Stimulated activated effector memory CD8-positive, alpha-beta T cell treated with anti-CD3 and anti-CD28 coated beads, Interleukin-12 subunit alpha, Interleukin-12 subunit beta, amount 100 ng/mL, for 72 hours (primary cell): ENCODE measurements around the gene SCYGR6.
"Not testable (repeated sequence)": the region's sequence is repeated elsewhere in the genome, so short reads cannot be mapped to it uniquely, and the experiment has no call there.

Experiments
- ATAC-seq: fragments of 150-1000 bp; cut with Tn5 transposase; 2 replicates; pipeline ENCODE4 v1.10.0; 2021
- DNase-seq, 2 donors: peaks; one replicate each; pipeline ENCODE4 v3.0.0; 2021 to 2022; ENCODE audit warnings: low spot score in 2 of 2
- H3K27ac Mint-ChIP-seq: one replicate; pipeline ENCODE4 v1.8.0; 2022; ENCODE audit warnings: mild to moderate bottlenecking, mixed read lengths
- H3K36me3 Mint-ChIP-seq: one replicate; pipeline ENCODE4 v1.8.0; 2022; ENCODE audit warnings: mild to moderate bottlenecking, mixed read lengths
- H3K4me1 Mint-ChIP-seq: one replicate; pipeline ENCODE4 v1.8.0; 2022; ENCODE audit warnings: mixed read lengths
- H3K4me3 Mint-ChIP-seq: one replicate; pipeline ENCODE4 v1.8.0; 2022; ENCODE audit warnings: mild to moderate bottlenecking, mixed read lengths
- H3K9me3 Mint-ChIP-seq: one replicate; pipeline ENCODE4 v1.8.0; 2022; ENCODE audit warnings: mixed read lengths

The SCYGR6 gene

DNA sequence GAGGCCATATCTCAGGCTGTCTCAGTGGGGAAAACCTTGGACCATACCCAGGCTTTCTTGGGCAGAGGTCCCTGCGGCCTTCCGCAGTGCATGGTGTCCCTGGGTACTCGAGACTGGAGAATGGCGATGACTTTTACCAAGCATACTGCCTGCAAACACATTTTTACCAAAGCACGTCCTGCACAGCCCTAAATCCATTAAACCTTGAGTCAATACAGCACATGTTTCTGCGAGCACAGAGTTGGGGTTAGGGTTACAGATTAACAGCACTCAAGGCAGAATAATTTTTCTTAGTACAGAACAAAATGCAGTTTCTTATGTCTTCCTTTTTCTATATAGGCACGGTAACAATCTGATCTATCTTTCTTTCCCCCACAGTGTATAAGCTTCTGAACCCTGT, 1.7 kb downstream of the SCYGR6 start:
- ATAC-seq, H3K36me3 Mint-ChIP-seq, H3K27ac Mint-ChIP-seq, H3K4me3 Mint-ChIP-seq, H3K4me1 Mint-ChIP-seq, DNase-seq, H3K9me3 Mint-ChIP-seq: not testable (repeated sequence)

DNA sequence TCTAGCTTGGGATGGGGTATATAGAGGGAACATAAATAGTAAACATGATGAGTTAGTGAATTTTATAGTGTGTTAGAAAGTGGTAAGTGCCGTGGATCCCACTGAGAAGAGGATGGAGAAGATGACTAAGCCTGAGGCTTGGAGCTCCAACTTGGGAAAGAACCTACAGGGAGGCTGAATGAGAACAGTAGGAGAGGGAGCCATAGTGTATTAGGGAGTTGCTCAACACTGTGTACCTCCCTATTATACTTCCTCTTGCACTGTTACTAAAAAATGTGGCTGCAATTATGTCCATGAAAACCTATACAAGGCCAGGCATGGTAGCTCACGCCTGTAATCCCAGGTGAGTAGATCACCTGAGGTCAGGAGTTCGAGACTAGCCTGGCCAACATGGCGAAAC, 3.9 kb downstream of the SCYGR6 start:
- Mint-ChIP-seq H3K4me3 (no peak overlapping the region), H3K4me1 (no peaks in the 10 kb centered on the region), H3K27ac (no peak overlapping the region), H3K36me3 (no peaks in the 10 kb centered on the region), H3K9me3 (no peaks in the 10 kb centered on the region)
- ATAC-seq (no peak), DNase-seq (no peak)

DNA sequence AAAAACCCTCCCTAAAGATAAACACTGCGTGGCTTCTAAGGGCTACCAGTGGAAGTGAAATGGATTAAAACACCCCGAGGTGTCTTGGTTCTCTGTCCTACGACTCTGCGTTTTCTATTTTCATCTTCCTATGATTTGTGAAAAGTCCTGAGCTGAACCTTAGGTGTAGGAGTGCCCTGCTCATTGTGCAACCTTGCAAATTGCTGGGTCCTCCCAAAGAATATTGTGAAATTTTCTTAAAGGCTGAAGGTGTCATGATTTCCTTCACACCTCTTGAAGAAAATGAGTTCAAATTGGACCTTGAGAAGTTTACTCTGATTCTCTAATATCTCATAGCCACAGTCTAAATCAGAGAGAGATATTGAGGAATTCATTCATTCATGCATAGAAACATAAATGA, 4.9 kb downstream of the SCYGR6 start:
- no peak for ATAC-seq
- no peak for DNase-seq
- no peaks in the 10 kb centered on the region for H3K9me3 Mint-ChIP-seq
- H3K36me3 Mint-ChIP-seq: no peaks in the 10 kb centered on the region
- H3K4me1 Mint-ChIP-seq: no peaks in the 10 kb centered on the region
- no peak overlapping the region for H3K27ac Mint-ChIP-seq
- no peak overlapping the region for H3K4me3 Mint-ChIP-seq

DNA sequence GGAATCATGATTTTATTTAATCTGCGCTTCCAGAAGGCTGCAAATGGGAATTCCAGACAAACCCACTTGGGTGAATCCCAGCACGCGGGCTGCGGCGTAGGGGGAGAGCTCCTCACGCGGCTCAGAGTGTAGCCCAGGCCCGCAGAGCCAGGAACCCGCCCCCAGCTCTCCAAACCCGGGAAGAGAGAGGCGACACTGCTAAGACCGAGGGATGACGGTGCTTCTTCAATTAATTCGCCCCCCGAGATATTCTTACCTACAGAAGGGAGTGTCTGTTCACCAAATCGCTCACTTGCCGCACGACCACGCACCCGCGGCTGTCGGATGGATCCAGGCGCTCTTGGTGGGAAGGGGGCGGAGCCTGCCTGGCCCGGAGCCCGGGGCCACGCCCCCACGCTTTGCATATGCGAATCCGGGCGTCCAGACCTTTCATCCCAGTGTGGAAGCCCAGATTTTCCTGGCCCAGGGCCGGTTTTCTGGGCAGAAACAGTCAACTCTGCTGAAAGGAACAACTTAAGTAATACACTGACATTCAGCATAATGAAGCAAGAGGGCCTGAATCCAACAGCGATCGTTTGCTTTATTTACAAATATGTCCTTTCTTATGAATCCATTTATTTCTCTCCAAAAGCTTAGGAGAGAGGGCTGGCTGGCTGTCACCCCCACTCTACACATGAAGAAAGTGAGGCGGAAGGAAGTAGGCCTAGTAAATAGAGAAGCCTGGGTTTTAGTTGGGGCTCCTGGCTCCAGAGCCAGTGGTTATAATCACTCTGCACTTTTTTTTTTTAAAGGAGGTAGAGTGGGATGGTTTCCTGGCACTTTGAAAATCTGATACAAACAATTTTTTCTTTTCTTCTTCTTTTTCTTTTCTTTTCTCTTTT, 6.6 kb downstream of the SCYGR6 start, which contains the start of gene SLC19A3:
Gene SLC19A3 (minus strand): TSS at position 342 of the 881 bp plus-strand sequence. CDS start 15,710 bp downstream, outside the sequence.
- Mint-ChIP-seq H3K36me3 (no peaks in the 10 kb centered on the region), H3K4me1 (no peaks in the 10 kb centered on the region), H3K27ac (no peak within 1 kb of the TSS), H3K9me3 (no peaks in the 10 kb centered on the region), H3K4me3 (peak within 1 kb of the TSS; percentile 28)
- DNase-seq: no peak
- ATAC-seq: no peak

DNA sequence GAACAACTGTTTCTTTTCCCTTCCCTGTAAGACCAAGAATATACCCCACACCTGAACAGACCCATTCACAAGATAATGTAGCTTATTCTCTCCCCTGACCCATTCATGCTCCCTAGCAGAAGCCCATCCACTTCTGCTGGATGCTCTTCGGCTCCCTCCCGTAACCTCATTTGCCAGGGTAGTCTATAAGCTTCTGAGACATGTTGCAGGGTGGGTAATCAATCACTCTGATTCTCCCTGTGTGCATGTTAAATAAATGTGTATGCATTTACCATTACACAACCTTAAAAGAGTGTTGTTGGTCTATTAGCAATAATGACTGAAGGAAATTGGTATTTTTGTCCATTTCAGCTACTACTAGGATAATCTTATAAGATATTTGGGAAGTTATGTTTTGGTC, 8.1 kb downstream of the SCYGR6 start:
- no peaks in the 10 kb centered on the region for H3K4me1 Mint-ChIP-seq
- no peaks in the 10 kb centered on the region for H3K36me3 Mint-ChIP-seq
- ATAC-seq (no peak), DNase-seq (no peak)
- H3K9me3 Mint-ChIP-seq: no peaks in the 10 kb centered on the region
- no peak overlapping the region for H3K4me3 Mint-ChIP-seq
- H3K27ac Mint-ChIP-seq: no peak overlapping the region

DNA sequence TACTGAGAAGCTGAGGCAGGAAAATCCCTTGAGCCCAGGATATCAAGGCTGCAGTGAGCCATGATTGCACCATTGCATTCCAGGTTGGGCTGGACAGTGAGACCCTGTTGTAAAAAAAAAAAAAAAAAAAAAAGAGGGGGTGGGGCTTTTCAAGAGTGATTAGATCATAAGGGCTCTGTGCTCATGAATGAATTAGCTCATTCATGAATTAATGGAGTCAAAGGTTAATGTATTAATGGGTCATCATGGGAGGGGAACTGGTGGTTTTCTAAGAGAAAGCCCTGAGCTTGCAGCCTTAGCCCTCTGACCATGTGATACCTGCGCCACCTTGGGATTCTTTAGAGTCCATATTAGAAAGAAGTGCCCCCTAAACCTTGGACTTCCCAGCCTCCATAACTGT, 11.3 kb downstream of the SCYGR6 start:
- DNase-seq: no peak
- no peaks in the 10 kb centered on the region for H3K9me3 Mint-ChIP-seq
- H3K27ac Mint-ChIP-seq: no peak overlapping the region
- no peaks in the 10 kb centered on the region for H3K4me1 Mint-ChIP-seq
- no peaks in the 10 kb centered on the region for H3K36me3 Mint-ChIP-seq
- H3K4me3 Mint-ChIP-seq: no peak overlapping the region
- ATAC-seq: no peak

DNA sequence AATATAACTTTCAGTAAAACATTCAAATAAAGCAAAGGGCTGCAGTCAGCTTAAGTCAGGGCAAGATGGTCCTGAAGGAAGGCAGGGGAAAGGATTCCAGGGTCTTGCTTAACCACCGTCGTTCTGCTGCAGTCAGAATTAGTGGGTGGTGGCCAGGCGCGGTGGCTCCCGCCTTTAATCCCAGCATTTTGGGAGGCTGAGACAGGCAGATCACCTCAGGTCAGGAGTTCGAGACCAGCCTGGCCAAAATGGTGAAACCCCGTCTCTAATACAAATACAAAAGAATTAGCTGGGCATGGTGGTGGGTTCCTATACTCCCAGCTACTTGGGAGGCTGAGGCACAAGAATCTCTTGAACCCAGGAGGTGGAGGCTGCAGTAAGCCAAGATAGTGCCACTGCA, 13.6 kb downstream of the SCYGR6 start:
- Mint-ChIP-seq H3K4me3 (no peak overlapping the region), H3K4me1 (no peaks in the 10 kb centered on the region), H3K9me3 (no peaks in the 10 kb centered on the region), H3K27ac (no peak overlapping the region), H3K36me3 (no peaks in the 10 kb centered on the region)
- no peak for ATAC-seq
- no peak for DNase-seq

DNA sequence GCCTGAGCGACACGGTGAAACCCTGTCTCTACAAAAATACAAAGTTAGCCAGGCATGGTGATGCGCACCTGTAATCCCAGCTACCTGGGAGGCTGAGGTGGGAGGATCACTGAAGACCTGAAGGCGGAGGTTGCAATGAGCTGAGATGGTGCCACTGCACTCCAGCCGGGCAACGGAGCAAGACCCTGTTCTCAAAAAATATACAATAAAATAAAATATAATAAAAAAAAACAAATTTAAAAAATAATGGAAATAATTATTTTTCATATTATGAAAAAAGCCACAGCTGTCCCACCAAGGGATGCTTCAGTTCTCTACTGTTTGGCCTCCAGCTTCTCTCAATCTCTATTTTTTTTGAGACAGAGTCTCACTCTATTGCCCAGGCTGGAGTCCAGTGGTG, 17.2 kb downstream of the SCYGR6 start:
- no peak for ATAC-seq
- Mint-ChIP-seq H3K4me1 (no peaks in the 10 kb centered on the region), H3K27ac (no peak overlapping the region), H3K4me3 (no peak overlapping the region), H3K36me3 (no peaks in the 10 kb centered on the region), H3K9me3 (no peaks in the 10 kb centered on the region)
- DNase-seq: no peak

DNA sequence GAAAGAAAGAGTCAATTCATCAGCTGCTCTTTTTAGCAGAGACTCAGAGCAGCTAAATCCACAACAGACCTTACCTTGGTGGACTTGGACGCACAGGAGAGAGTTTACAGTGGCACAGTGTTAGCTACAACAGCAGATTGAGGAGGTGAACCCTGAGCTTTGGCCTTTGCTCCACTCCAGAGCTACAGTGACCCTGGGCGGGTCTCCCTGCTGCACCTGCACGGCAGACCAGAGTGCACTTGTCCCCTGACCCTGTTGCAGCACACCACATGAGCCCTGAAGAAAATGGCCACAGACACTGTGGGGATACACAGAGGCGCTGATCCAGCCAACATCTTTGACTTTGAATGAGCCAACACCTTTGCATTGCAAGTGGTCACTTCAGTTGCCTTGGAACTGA, 17.7 kb downstream of the SCYGR6 start:
- H3K9me3 Mint-ChIP-seq: no peaks in the 10 kb centered on the region
- H3K36me3 Mint-ChIP-seq: no peaks in the 10 kb centered on the region
- no peak overlapping the region for H3K27ac Mint-ChIP-seq
- no peak for DNase-seq
- no peaks in the 10 kb centered on the region for H3K4me1 Mint-ChIP-seq
- H3K4me3 Mint-ChIP-seq: no peak overlapping the region
- no peak for ATAC-seq

DNA sequence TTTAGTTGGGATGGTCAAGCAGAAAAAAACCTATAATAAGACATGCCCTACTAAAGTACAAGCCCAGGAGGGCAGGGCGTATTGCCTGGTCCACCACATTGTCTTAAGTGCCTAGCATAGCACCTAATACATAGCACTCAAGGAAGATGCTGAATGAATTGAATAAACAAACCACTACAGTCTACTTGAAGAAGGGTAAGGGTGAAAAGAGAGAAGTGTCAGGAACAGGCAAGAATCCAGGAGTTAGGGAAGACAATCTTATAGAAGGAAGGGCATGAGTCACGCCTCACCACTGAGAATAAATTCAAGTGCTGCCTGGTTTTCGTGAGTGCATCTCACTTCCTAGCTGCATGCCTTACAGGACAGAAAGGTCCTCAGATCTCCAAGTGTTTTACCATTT, 20.6 kb downstream of the SCYGR6 start:
- ATAC-seq (no peak), DNase-seq (no peak)
- no peak overlapping the region for H3K4me3 Mint-ChIP-seq
- H3K4me1 Mint-ChIP-seq: no peaks in the 10 kb centered on the region
- no peaks in the 10 kb centered on the region for H3K36me3 Mint-ChIP-seq
- H3K27ac Mint-ChIP-seq: no peak overlapping the region
- no peaks in the 10 kb centered on the region for H3K9me3 Mint-ChIP-seq

DNA sequence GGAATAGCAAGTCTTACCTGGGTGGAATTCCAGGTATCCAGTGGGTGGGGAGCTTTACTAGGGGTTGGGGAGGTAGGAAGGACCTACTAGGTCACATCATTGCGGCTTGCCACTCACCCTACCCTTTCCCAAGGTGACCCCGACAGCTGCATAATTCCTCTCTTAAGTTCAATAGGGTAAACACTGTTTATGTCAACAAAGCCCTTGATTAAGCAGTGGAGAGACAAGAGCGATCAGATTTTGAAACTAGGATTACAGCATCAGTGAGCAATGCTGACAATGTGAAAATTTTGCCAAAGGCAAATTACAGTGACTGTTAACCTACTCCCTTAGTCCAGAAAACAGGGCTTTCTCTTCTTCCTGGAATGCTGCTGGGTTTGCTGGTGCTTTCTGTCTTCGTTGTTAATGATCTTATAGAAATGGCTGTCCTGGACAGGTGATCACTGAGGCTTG, 21.3 kb downstream of the SCYGR6 start:
- no peak for ATAC-seq
- Mint-ChIP-seq H3K9me3 (no peaks in the 10 kb centered on the region), H3K27ac (no peak overlapping the region), H3K4me1 (no peaks in the 10 kb centered on the region), H3K36me3 (no peaks in the 10 kb centered on the region), H3K4me3 (no peak overlapping the region)
- no peak for DNase-seq

DNA sequence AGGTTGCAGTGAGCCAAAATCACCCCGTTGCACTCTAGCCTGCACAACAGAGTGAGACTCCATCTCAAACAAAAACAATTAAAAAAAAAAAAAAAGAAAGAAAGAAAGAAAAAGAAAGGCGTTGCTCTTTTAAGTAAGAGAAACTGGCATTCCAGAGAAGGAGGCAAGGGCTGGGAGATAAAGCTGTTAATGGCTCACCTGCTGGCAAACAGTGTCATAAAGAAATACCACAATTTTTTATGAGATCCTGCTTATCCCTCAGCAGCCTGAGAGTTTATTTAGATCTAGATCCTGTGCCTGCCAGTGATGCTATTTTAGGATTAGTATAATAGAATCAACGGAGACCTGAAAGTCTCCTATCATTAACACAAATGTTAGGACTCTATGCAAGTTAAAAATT, 23.0 kb downstream of the SCYGR6 start:
- no peaks in the 10 kb centered on the region for H3K36me3 Mint-ChIP-seq
- no peak overlapping the region for H3K4me3 Mint-ChIP-seq
- ATAC-seq (no peak), DNase-seq (no peak)
- H3K9me3 Mint-ChIP-seq: no peaks in the 10 kb centered on the region
- no peaks in the 10 kb centered on the region for H3K4me1 Mint-ChIP-seq
- H3K27ac Mint-ChIP-seq: no peak overlapping the region

DNA sequence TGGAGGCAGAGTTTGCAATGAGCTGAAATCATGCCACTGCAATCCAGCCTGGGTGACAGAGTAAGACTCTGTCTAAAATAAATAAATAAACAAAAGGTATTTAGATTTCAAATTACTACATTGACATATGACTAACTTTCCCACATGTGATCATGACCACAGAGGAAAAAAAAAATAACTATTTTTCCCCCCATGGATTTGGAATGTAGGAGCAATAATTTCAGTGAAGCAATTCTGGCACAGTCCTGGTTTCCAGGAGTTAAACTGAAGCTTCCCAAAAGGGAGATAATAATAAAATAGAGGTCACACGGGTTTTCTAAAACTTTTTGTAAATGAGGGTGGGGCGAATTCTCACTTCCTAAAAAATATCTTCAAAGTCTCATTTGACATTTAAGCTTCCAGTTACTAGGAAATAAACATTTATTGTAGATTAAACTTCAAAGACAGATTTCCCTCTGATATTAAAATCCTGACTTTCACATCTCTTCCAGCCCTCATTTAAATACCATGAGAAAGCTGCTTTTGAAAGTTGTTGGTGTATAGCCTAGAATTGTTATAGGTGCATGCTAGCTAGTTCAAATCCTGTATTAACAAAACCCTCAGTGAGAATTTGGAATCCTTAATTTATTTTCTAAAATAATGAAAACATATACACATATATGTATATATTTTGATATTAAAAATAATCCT, 27.4 kb downstream of the SCYGR6 start:
- Mint-ChIP-seq H3K4me1 (no peaks in the 10 kb centered on the region), H3K36me3 (no peaks in the 10 kb centered on the region), H3K4me3 (no peak overlapping the region), H3K27ac (no peak overlapping the region), H3K9me3 (no peaks in the 10 kb centered on the region)
- ATAC-seq (no peak), DNase-seq (no peak)

DNA sequence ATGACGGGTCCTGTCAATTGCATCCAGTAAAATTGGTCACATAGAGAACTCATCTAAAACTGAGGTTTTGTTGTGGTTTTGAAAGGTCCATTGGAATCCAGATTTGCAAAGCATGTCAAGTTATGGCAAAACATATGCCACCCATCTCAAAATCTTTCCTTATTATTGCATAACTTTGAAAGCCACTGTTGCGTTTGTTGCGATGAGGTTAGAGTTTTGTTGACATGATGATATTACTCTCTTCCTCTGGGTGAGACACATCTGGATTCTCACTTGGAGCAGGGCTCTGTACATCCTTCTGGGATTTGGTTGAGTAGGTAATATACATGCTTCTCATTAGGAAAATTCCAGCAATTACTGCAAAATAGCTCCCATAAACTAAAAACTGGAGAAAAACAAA, 37.4 kb downstream of the SCYGR6 start:
- no peaks in the 10 kb centered on the region for H3K9me3 Mint-ChIP-seq
- no peak overlapping the region for H3K4me3 Mint-ChIP-seq
- no peaks in the 10 kb centered on the region for H3K36me3 Mint-ChIP-seq
- no peaks in the 10 kb centered on the region for H3K4me1 Mint-ChIP-seq
- no peak overlapping the region for H3K27ac Mint-ChIP-seq
- DNase-seq: no peak
- ATAC-seq: no peak

DNA sequence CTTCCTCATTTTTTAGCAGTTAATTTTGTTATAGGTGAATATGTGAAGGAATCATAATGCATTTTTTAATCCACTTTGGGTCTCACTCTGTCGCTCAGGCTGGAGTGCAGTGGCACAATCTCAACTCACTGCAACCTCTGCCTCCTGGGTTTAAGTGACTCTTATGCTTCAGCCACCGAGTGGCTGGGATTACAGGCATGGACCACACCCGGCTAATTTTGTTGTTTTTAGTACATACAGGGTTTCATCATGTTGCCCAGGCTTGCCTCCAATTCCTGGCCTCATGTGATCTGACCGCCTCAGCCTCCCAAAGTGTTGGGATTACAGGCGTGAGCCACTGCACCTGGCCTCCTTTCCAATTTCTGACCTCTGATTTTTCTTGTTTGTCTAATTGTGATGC, 40.3 kb downstream of the SCYGR6 start:
- Mint-ChIP-seq H3K27ac (no peak overlapping the region), H3K4me3 (no peak overlapping the region), H3K9me3 (no peaks in the 10 kb centered on the region), H3K4me1 (no peaks in the 10 kb centered on the region), H3K36me3 (no peaks in the 10 kb centered on the region)
- no peak for ATAC-seq
- no peak for DNase-seq

DNA sequence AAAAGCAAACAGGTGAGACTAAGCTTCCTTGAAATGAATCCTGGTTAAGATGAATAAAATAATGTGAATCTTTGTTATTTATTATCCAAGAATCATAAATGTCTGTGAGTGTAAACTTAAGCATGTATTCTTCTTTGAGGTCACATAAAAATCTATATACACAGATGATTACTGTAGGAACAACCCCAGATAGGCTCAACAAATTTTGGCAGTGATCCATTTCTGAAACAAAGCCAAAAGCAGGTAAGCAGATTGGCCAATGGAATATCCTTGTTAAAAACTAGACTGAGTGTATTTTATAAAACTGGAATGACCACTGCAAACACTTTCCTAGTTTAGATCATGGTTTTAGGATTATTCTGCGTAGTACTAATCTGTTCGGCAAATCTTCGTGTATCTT, 46.6 kb downstream of the SCYGR6 start:
- no peak for DNase-seq

More for the DNA sequence above, 46.6 kb downstream of the SCYGR6 start:
- Mint-ChIP-seq H3K27ac (no peak overlapping the region), H3K9me3 (no peaks in the 10 kb centered on the region), H3K4me1 (no peaks in the 10 kb centered on the region), H3K4me3 (no peak overlapping the region), H3K36me3 (no peaks in the 10 kb centered on the region)
- ATAC-seq: no peak
